HepG2 (cell line): ENCODE results near the gene EOLA1. TPM values are rescaled to one million over a fixed set of nuclear protein-coding genes. Genes with fewer than 3 reads are reported as not detected.

ENCODE experiments used
- ATAC-seq: fragments of 200-7000 bp; cut with Tn5 transposase; 3 replicates; pipeline ENCODE4 v1.9.1; 2020; ENCODE audit warnings: mild to moderate bottlenecking, moderate library complexity
- BruUV-seq: library from RNA; stranded (reverse); fragments of 400-500 nt; replicated peaks from 2 replicates; lab custom pipeline; 2021; lab: Mats Ljungman, UMichigan
- CTCF ChIA-PET: fragments of 300-600 bp; formaldehyde crosslinking; extraction: SDS; loops from one replicate; lab custom pipeline; 2021; ENCODE audit warnings: low total read pairs, inconsistent platforms, low intra/inter-chr PET ratio; lab: Yijun Ruan, JAX
- POLR2A ChIA-PET: fragments of 350-600 bp; sonication (Branson Sonifier 250); formaldehyde crosslinking; loops from one replicate; lab custom pipeline; 2020; ENCODE audit warnings: antibody characterized with exemption, inconsistent platforms; lab: Yijun Ruan, JAX
- DNase-seq: peaks from one replicate; pipeline ENCODE4 v3.0.0-alpha.2; 2015; ENCODE audit warnings: low spot score
- FAIRE-seq: peaks from 3 replicates; lab custom pipeline; 2011; peaks lifted over from hg19 to GRCh38; lab: Jason Lieb, UNC
- H2AFZ ChIP-seq: one replicate; pipeline ENCODE4 v1.6.1; 2011; ENCODE audit warnings: low read length, inconsistent platforms
- H3K27ac ChIP-seq: fragments of 300-600 bp; 3 replicates; pipeline ENCODE4 v1.8.0; 2011; ENCODE audit warnings: mixed run types, mild to moderate bottlenecking, mixed read lengths, low read length, inconsistent platforms; ENCODE audit not compliant: insufficient read depth; ENCODE audit errors: extremely low read length
- H3K27me3 ChIP-seq, 2 experiments: fragments of 200-600 bp in 1 of 2; 2 replicates in 1 of 2; 3 replicates in 1 of 2; pipeline versions ENCODE4 v1.6.0 to v1.8.0; 2011; ENCODE audit warnings: low read length in 2 of 2, mild to moderate bottlenecking in 2 of 2, moderate library complexity in 2 of 2, inconsistent platforms in 1 of 2; ENCODE audit not compliant: insufficient read depth in 2 of 2, control insufficient read depth in 1 of 2
- H3K36me3 ChIP-seq, 2 experiments: fragments of 200-600 bp in 1 of 2; replicated peaks in 1 of 2; 2 replicates in 1 of 2; 3 replicates in 1 of 2; pipeline versions ENCODE4 v1.5.1 to v1.8.0; 2011; ENCODE audit warnings: low read length in 2 of 2, inconsistent platforms in 1 of 2; ENCODE audit not compliant: insufficient read depth in 2 of 2, control insufficient read depth in 1 of 2
- H3K4me1 ChIP-seq: 2 replicates; pipeline ENCODE4 v1.5.1; 2012; ENCODE audit warnings: low read length, inconsistent platforms; ENCODE audit not compliant: insufficient read depth
- H3K4me2 ChIP-seq: 2 replicates; pipeline ENCODE4 v1.6.0; 2011; ENCODE audit warnings: low read depth, low read length, inconsistent platforms
- H3K4me3 ChIP-seq, 3 experiments: fragments of 200-600 bp in 1 of 3; sonication (generic), shearing (Covaris generic) in 1 of 3; replicated peaks in 1 of 3; 2 replicates each; pipeline ENCODE4 v1.5.1; 2011 to 2016; ENCODE audit warnings: low read length in 3 of 3, inconsistent platforms in 2 of 3, low read depth in 2 of 3, mild to moderate bottlenecking in 2 of 3, control low read depth in 1 of 3, mixed read lengths in 1 of 3; ENCODE audit not compliant: insufficient read depth in 1 of 3
- H3K79me2 ChIP-seq: one replicate; pipeline ENCODE4 v1.6.1; 2011; ENCODE audit warnings: low read length, inconsistent platforms; ENCODE audit not compliant: insufficient read depth
- H3K9ac ChIP-seq: 2 replicates; pipeline ENCODE4 v1.6.0; 2011; ENCODE audit warnings: mild to moderate bottlenecking, low read depth, low read length, inconsistent platforms; ENCODE audit not compliant: insufficient read depth
- H3K9me3 ChIP-seq: 2 replicates; pipeline ENCODE4 v1.5.1; 2012; ENCODE audit warnings: mild to moderate bottlenecking, low read length
- H4K20me1 ChIP-seq: 2 replicates; pipeline ENCODE4 v1.6.0; 2011; ENCODE audit warnings: inconsistent platforms, mild to moderate bottlenecking, low read length, moderate library complexity; ENCODE audit not compliant: insufficient read depth
- DBP ChIP-seq: sonication (generic); formaldehyde crosslinking; IDR thresholded peaks from 2 replicates; pipeline ENCODE4 v1.4.0; 2020; ENCODE audit warnings: missing genetic modification reagents; ENCODE audit errors: not compliant biosample characterization
- EP300 ChIP-seq, 3 experiments: sonication (generic) in 1 of 3; formaldehyde crosslinking in 1 of 3; IDR thresholded peaks; 2 replicates each; pipeline versions ENCODE4 v1.5.1 to v1.6.1; 2011 to 2020; ENCODE audit warnings: low read depth in 2 of 3, low read length in 2 of 3, borderline replicate concordance in 1 of 3, improper control_type of control experiment in 1 of 3, mild to moderate bottlenecking in 1 of 3, missing genetic modification reagents in 1 of 3, moderate library complexity in 1 of 3
- FOSL1 ChIP-seq: sonication (generic); formaldehyde crosslinking; IDR thresholded peaks from 2 replicates; pipeline ENCODE4 v1.9.0; 2021; ENCODE audit warnings: missing genetic modification reagents, borderline replicate concordance
- FOSL2 ChIP-seq: sonication (generic); formaldehyde crosslinking; IDR thresholded peaks from 2 replicates; pipeline ENCODE4 v1.4.0; 2020; ENCODE audit warnings: missing genetic modification reagents
- GATAD2A ChIP-seq: IDR thresholded peaks from 2 replicates; pipeline ENCODE4 v1.6.1; 2016
- TBX2 ChIP-seq: sonication (generic); formaldehyde crosslinking; IDR thresholded peaks from 2 replicates; pipeline ENCODE4 v1.5.0; 2020; ENCODE audit warnings: missing genetic modification reagents, mild to moderate bottlenecking, borderline replicate concordance
- WGBS: methylation state at CpG from one replicate; pipeline ENCODE4 v1.1.6; 2017; ENCODE audit warnings: low lambda C conversion rate; 5-methylcytosine and 5-hydroxymethylcytosine counted together
- in situ Hi-C: cut with HindIII; loops from 2 replicates; pipeline ENCODE4 v1.10.0; 2017; ENCODE audit warnings: low pct_unique_long_range_greater_than_20kb; ENCODE audit not compliant: extremely low pct_ligation_motif_present
- intact Hi-C: fragments of 100-400 bp; cut with micrococcal nuclease; formaldehyde crosslinking; loops from one replicate; pipeline ENCODE4 v1.10.0; 2022; ENCODE audit not compliant: unreplicated experiment
- polyA plus RNA-seq, 8 experiments: library from polyadenylated mRNA; depleted of rRNA in 3 of 8; stranded (reverse) in 7 of 8; unstranded in 1 of 8; fragments of >200 nt; fragmentation: Illumina TruSeq in 4 of 8; extraction: Trizol in 4 of 8; gene quantifications; 2 replicates each; pipeline versions ENCODE4 v1.2.1 to v1.2.3, GENCODE V29; 2011 to 2016; ENCODE audit warnings: low read depth in 4 of 8, missing spikeins in 1 of 8, mixed read lengths in 1 of 8; ENCODE audit not compliant: insufficient read depth in 1 of 8
- total RNA-seq, 5 experiments: library from RNA; depleted of rRNA; stranded (reverse); fragments of >200 nt; fragmentation: Illumina TruSeq; extraction: Trizol; gene quantifications; 2 replicates each; pipeline ENCODE4 v1.2.3, GENCODE V29; 2016; ENCODE audit warnings: low read depth in 1 of 5

Gene EOLA1
- total and polyA plus RNA-seq, 2 of the 13 experiments (the other 11 are each of a cell fraction or from before 2014, with no cell fraction given) = 6.5 to 9.6 TPM

DNA sequence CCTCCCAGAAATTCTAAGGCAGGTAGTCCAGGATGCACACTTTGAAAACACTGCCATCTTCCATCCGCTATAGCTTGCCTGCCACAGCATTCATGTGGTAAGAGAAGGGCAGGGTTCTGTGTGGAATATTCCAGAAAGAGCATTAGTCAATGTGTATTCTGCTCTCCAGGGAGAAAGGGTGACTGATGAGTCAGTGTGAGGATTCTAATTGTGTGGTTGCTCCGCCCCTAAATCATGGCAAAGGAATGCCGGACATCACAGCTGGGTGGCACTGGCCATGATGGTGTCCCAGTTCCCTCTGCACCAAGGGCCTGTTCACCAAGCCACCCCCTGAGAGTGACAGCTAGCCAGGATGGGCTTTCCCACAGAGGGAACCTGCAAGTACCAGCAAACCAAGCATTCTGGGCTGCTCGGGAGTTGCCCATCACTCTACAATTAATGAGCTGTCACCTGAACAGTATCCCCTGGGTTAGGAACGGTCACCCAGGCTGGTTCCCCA is 45.2 kb upstream of the EOLA1 start:
- POLR2A ChIA-PET = interaction anchor here (0.7 to 0.8 kb wide), 2 partner anchors 45 to 1783 kb away, joined by 3 read pairs; partner anchors contain the start of gene EOLA1

GRCh38 chrX:149497054-149497453 is 43.8 kb upstream of the EOLA1 start:
- H3K36me3 ChIP-seq = peaks cover 0 to 2% of the 10 kb centered on the region in 2 experiments; a peak in 1 of 5 replicates
- H3K9ac ChIP-seq = no peak overlapping the region
- no peaks in the 10 kb centered on the region for H4K20me1 ChIP-seq
- no peaks in the 10 kb centered on the region for H3K79me2 ChIP-seq
- BruUV-seq = no TSS peak
- ChIA-PET CTCF (no interaction called here), POLR2A (no interaction called here)
- 71% methylated on average over 1 of the region's 1 CpG for WGBS
- no peak overlapping the region for H2AFZ ChIP-seq
- intact Hi-C loops = no loop called here
- H3K4me1 ChIP-seq = peaks cover 39% of the 10 kb centered on the region
- H3K4me3 ChIP-seq = no peak overlapping the region
- DNase-seq (no peak), ATAC-seq (no peak), FAIRE-seq (no peak)
- no peaks in the 10 kb centered on the region for H3K27me3 ChIP-seq
- in situ Hi-C loops = no loop called here
- no peak overlapping the region for H3K27ac ChIP-seq
- no peak overlapping the region for H3K4me2 ChIP-seq
- TF ChIP-seq TBX2 = no peak
- no peak for TF ChIP-seq GATAD2A (CRISPR knock-in tag)
- no peaks in the 10 kb centered on the region for H3K9me3 ChIP-seq

More for the DNA sequence above, 45.2 kb upstream of the EOLA1 start:
- no peaks in the 10 kb centered on the region for H3K79me2 ChIP-seq
- intact Hi-C loops = no loop called here
- no peak overlapping the region for H2AFZ ChIP-seq
- H3K4me3 ChIP-seq = no peak overlapping the region
- peak; percentile 44 for DNase-seq
- peaks cover 0 to 2% of the 10 kb centered on the region in 2 experiments; a peak in 1 of 5 replicates for H3K36me3 ChIP-seq
- no peaks in the 10 kb centered on the region for H3K9me3 ChIP-seq
- H3K9ac ChIP-seq = no peak overlapping the region
- CTCF ChIA-PET = no interaction called here
- TF ChIP-seq FOSL2 (CRISPR knock-in tag) = peak; percentile 62
- TF ChIP-seq EP300 (IDR thresholded peaks at IDR 0.05; ENCODE audit: low read depth in 2 of 2, low read length in 2 of 2) = peak in 1 of 2 experiments; percentile 10; a peak in 1 of 4 replicates
- TF ChIP-seq EP300 (CRISPR knock-in tag; IDR thresholded peaks at IDR 0.05; ENCODE audit: borderline replicate concordance) = no peak
- no peak for TF ChIP-seq DBP (CRISPR knock-in tag)
- TF ChIP-seq FOSL1 (CRISPR knock-in tag) = peak; percentile 27; the same call in 1 of the 2 replicates
- no peak overlapping the region for H3K27ac ChIP-seq
- no TSS peak for BruUV-seq
- H3K4me2 ChIP-seq = no peak overlapping the region
- no peaks in the 10 kb centered on the region for H3K27me3 ChIP-seq
- FAIRE-seq = no peak
- WGBS = 95% methylated on average over 3 of the region's 5 CpGs
- in situ Hi-C loops = no loop called here
- no peaks in the 10 kb centered on the region for H4K20me1 ChIP-seq
- H3K4me1 ChIP-seq = peaks cover 48% of the 10 kb centered on the region
- ATAC-seq = no peak
